ENCODE results near the gene NLRP5. TPM values are rescaled to one million over a fixed set of nuclear protein-coding genes. Genes with fewer than 3 reads are reported as not detected.

Gene NLRP5
- total RNA-seq, 1 experiment from 2014 or later, result not detected

GRCh38 chr19:55990831-55991230 lies 4.3 kb downstream of the NLRP5 start:
- Histone ChIP-seq H3K4me2 (ENCODE audit: low read length) (no peak overlapping the region), H2AFZ (ENCODE audit: low read length) (no peak overlapping the region), H3K9ac (ENCODE audit: low read length) (no peak overlapping the region), H3K4me1 (ENCODE audit: insufficient read depth, low read length) (no peaks in the 10 kb centered on the region), H3F3A (ENCODE audit: low read length, unreplicated experiment) (no peaks in the 10 kb centered on the region), H3K36me3 (ENCODE audit: low read depth, low read length) (no peaks in the 10 kb centered on the region), H3K79me2 (ENCODE audit: low read length) (no peaks in the 10 kb centered on the region), H3K27ac (ENCODE audit: low read length) (no peak overlapping the region), H3K9me2 (replicated peaks; ENCODE audit: low read length) (no peaks in the 10 kb centered on the region), H3K9me3 (ENCODE audit: low read length) (no peaks in the 10 kb centered on the region), H3K27me3 (ENCODE audit: low read length) (peaks cover 61% of the 10 kb centered on the region), H3K4me3 (ENCODE audit: low read length) (no peak overlapping the region), H4K20me1 (ENCODE audit: low read length) (no peaks in the 10 kb centered on the region)
- POLR2A ChIA-PET (ENCODE audit: unreplicated experiment), result no interaction called here
- intact Hi-C loops (cut with micrococcal nuclease), result no loop called here
- CTCF ChIA-PET, result no interaction called here
- no peak for TF ChIP-seq EZH2phosphoT487 (IDR thresholded peaks at IDR 0.05; ENCODE audit: borderline replicate concordance, low read length)
- TF ChIP-seq, protein P1, sequence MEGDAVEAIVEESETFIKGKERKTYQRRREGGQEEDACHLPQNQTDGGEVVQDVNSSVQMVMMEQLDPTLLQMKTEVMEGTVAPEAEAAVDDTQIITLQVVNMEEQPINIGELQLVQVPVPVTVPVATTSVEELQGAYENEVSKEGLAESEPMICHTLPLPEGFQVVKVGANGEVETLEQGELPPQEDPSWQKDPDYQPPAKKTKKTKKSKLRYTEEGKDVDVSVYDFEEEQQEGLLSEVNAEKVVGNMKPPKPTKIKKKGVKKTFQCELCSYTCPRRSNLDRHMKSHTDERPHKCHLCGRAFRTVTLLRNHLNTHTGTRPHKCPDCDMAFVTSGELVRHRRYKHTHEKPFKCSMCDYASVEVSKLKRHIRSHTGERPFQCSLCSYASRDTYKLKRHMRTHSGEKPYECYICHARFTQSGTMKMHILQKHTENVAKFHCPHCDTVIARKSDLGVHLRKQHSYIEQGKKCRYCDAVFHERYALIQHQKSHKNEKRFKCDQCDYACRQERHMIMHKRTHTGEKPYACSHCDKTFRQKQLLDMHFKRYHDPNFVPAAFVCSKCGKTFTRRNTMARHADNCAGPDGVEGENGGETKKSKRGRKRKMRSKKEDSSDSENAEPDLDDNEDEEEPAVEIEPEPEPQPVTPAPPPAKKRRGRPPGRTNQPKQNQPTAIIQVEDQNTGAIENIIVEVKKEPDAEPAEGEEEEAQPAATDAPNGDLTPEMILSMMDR (conservative IDR thresholded peaks at IDR 0.05; ENCODE audit: low read depth, low read length), result no peak
- no peak for TF ChIP-seq EZH2 (IDR thresholded peaks at IDR 0.05; ENCODE audit: low read length, unreplicated experiment)
- no peak for ATAC-seq
- no TSS peak for BruUV-seq (replicated peaks)
- no peak for DNase-seq

DNA sequence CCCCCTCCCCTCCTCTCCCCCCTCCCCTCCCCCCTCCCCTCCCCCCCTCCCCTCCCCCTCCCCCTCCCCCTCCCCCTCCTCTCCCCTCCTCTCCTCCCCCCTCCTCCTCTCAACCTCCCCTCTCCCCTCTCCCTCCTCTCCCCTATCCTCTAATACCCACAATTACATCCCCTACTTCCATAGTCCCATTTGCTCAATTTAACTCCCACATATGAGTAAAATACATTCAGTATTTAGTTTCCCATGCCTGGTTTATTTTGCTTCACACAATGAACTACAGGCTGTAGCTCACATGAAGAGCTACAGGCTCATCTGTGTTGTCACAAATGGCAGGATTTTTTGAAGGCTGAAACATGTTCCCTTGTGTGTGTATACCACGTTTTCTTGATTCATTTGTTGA lies 6.9 kb downstream of the NLRP5 start:
- Histone ChIP-seq H3K9me3 (ENCODE audit: low read length) (no peaks in the 10 kb centered on the region), H3K27me3 (ENCODE audit: low read length) (peaks cover 43% of the 10 kb centered on the region), H3K4me3 (ENCODE audit: low read length) (no peak overlapping the region), H3K79me2 (ENCODE audit: low read length) (no peaks in the 10 kb centered on the region), H3K4me2 (ENCODE audit: low read length) (no peak overlapping the region), H3K9ac (ENCODE audit: low read length) (no peak overlapping the region), H3K27ac (ENCODE audit: low read length) (no peak overlapping the region), H3K9me2 (replicated peaks; ENCODE audit: low read length) (no peaks in the 10 kb centered on the region), H3F3A (ENCODE audit: low read length, unreplicated experiment) (no peaks in the 10 kb centered on the region), H2AFZ (ENCODE audit: low read length) (no peak overlapping the region), H3K4me1 (ENCODE audit: insufficient read depth, low read length) (no peaks in the 10 kb centered on the region), H3K36me3 (ENCODE audit: low read depth, low read length) (no peaks in the 10 kb centered on the region), H4K20me1 (ENCODE audit: low read length) (no peaks in the 10 kb centered on the region)
- CTCF ChIA-PET, result no interaction called here
- TF ChIP-seq EZH2phosphoT487 (IDR thresholded peaks at IDR 0.05; ENCODE audit: borderline replicate concordance, low read length), result no peak
- TF ChIP-seq, protein P1 (conservative IDR thresholded peaks at IDR 0.05; ENCODE audit: low read depth, low read length), result no peak
- TF ChIP-seq EZH2 (IDR thresholded peaks at IDR 0.05; ENCODE audit: low read length, unreplicated experiment), result no peak
- POLR2A ChIA-PET (ENCODE audit: unreplicated experiment), result no interaction called here
- intact Hi-C loops (cut with micrococcal nuclease), result no loop called here
- DNase-seq, result no peak
- ATAC-seq, result no peak
- no TSS peak for BruUV-seq (replicated peaks)

GRCh38 chr19:56014765-56015164 lies 28.2 kb downstream of the NLRP5 start:
- no peak overlapping the region for H2AFZ ChIP-seq (ENCODE audit: low read length)
- no peaks in the 10 kb centered on the region for H3K9me2 ChIP-seq (replicated peaks; ENCODE audit: low read length)
- ATAC-seq (no peak), DNase-seq (no peak)
- TF ChIP-seq EZH2phosphoT487 (IDR thresholded peaks at IDR 0.05; ENCODE audit: borderline replicate concordance, low read length) (no peak), EZH2 (IDR thresholded peaks at IDR 0.05; ENCODE audit: low read length, unreplicated experiment) (no peak)
- TF ChIP-seq, protein P1 (conservative IDR thresholded peaks at IDR 0.05; ENCODE audit: low read depth, low read length), result no peak
- no peaks in the 10 kb centered on the region for H3K4me1 ChIP-seq (ENCODE audit: insufficient read depth, low read length)
- no peaks in the 10 kb centered on the region for H4K20me1 ChIP-seq (ENCODE audit: low read length)
- no peaks in the 10 kb centered on the region for H3K36me3 ChIP-seq (ENCODE audit: low read depth, low read length)
- no peaks in the 10 kb centered on the region for H3K79me2 ChIP-seq (ENCODE audit: low read length)
- no peaks in the 10 kb centered on the region for H3F3A ChIP-seq (ENCODE audit: low read length, unreplicated experiment)
- no peak overlapping the region for H3K27ac ChIP-seq (ENCODE audit: low read length)
- POLR2A ChIA-PET (ENCODE audit: unreplicated experiment), result no interaction called here
- intact Hi-C loops (cut with micrococcal nuclease), result no loop called here
- H3K9me3 ChIP-seq (ENCODE audit: low read length), result no peaks in the 10 kb centered on the region
- CTCF ChIA-PET, result no interaction called here
- no peak overlapping the region for H3K4me2 ChIP-seq (ENCODE audit: low read length)
- no peak overlapping the region for H3K4me3 ChIP-seq (ENCODE audit: low read length)
- H3K27me3 ChIP-seq (ENCODE audit: low read length), result peaks cover 21% of the 10 kb centered on the region; the same call in 1 of the 2 replicates
- no TSS peak for BruUV-seq (replicated peaks)
- H3K9ac ChIP-seq (ENCODE audit: low read length), result no peak overlapping the region
